Activated naive CD4-positive, alpha-beta T cell treated with anti-CD3 and anti-CD28 coated beads, Interleukin-2, amount 50 U/mL, for 72 hours (primary cell): ENCODE measurements around the gene GNG12. TPM values are rescaled to one million over a fixed set of nuclear protein-coding genes. Genes with fewer than 3 reads are reported as not detected.
"Not testable (repeated sequence)": the region's sequence is repeated elsewhere in the genome, so short reads cannot be mapped to it uniquely, and the experiment has no call there.

Experiments
- ATAC-seq, 2 donors: fragments of 150-1000 bp; cut with Tn5 transposase; 2 replicates each; pipeline ENCODE4 v1.10.0; 2021; ENCODE audit warnings: mild to moderate bottlenecking in 2 of 2, moderate library complexity in 2 of 2
- DNase-seq, 2 donors: peaks; one replicate each; pipeline ENCODE4 v3.0.0; 2021 to 2022; ENCODE audit warnings: low spot score in 2 of 2
- H3K27ac Mint-ChIP-seq, 2 donors: one replicate each; pipeline ENCODE4 v1.8.0; 2022; ENCODE audit warnings: mild to moderate bottlenecking in 2 of 2, mixed read lengths in 2 of 2
- H3K36me3 Mint-ChIP-seq, 2 donors: one replicate each; pipeline ENCODE4 v1.8.0; 2022; ENCODE audit warnings: mixed read lengths in 2 of 2
- H3K9me3 Mint-ChIP-seq, 2 donors: one replicate each; pipeline ENCODE4 v1.8.0; 2022; ENCODE audit warnings: mixed read lengths in 2 of 2
- total RNA-seq, 2 donors: library from RNA; stranded (reverse); gene quantifications; one replicate each; pipeline ENCODE4 v1.2.3, GENCODE V29; 2022

The GNG12 gene
- total RNA-seq, 2 donors from 2014 or later = 0.23 TPM; not detected in 1

GRCh38 chr1:67662884-67663283 lies 170.4 kb downstream of the GNG12 start:
- DNase-seq = no peak
- no peaks in the 10 kb centered on the region for H3K9me3 Mint-ChIP-seq
- H3K27ac Mint-ChIP-seq = no peak overlapping the region
- ATAC-seq = no peak
- H3K36me3 Mint-ChIP-seq = no peaks in the 10 kb centered on the region

DNA sequence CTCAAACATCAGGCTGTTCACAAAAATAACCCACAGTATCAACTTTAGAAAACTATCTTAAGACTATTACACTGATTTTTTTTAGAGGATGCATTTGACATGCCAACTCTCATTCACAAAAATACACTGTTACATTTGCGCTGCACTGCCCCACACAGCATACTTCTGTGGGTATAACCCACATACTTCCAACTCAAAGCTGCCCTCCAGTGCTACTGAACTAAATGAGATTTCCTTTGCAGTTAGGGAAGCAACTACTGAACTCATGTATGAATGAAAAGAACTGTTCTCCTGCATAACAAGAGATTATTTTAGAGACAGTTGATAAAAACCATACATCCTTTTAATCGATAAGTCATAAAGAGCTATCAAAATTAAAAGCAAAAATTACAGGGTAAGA lies 174.0 kb downstream of the GNG12 start:
- Mint-ChIP-seq H3K36me3 (no peaks in the 10 kb centered on the region), H3K27ac (no peak overlapping the region), H3K9me3 (no peaks in the 10 kb centered on the region)
- no peak for DNase-seq
- no peak for ATAC-seq

GRCh38 chr1:67657152-67657551 lies 176.1 kb downstream of the GNG12 start:
- not testable (repeated sequence) for ATAC-seq, H3K27ac Mint-ChIP-seq, H3K36me3 Mint-ChIP-seq, H3K9me3 Mint-ChIP-seq, DNase-seq

- Mint-ChIP-seq H3K36me3 (no peaks in the 10 kb centered on the region), H3K9me3 (no peaks in the 10 kb centered on the region), H3K27ac (no peak overlapping the region)
- no peak for ATAC-seq
- DNase-seq = no peak
Measured at GRCh38 chr1:67655581-67655980, 177.7 kb downstream of the GNG12 start.

- Mint-ChIP-seq H3K9me3 (no peaks in the 10 kb centered on the region), H3K27ac (no peak overlapping the region), H3K36me3 (no peaks in the 10 kb centered on the region)
- DNase-seq = no peak
- ATAC-seq = no peak
Measured at GRCh38 chr1:67653304-67653703, 180.0 kb downstream of the GNG12 start.

DNA sequence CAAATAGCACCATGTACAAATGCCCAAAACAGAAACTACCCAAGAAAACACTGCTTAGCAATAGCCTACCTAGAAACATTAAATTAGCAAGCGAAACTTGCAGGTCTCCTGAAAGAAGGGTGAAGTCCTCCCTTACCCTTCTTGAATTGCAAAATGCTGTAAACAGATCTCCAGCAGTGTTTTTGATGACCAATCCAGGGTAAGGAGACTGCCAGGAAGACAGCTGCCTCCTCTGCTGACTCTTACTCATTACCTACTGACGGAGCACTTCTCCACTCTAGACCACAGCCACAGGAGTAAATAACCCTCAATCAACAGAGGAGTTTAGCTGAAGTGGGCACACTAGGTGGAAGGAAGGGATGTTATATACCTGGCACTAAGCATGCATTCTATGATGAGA lies 180.5 kb downstream of the GNG12 start:
- Mint-ChIP-seq H3K36me3 (no peaks in the 10 kb centered on the region), H3K27ac (no peak overlapping the region), H3K9me3 (no peaks in the 10 kb centered on the region)
- no peak for DNase-seq
- peak in 1 of 2 donors; percentile 73 for ATAC-seq

Other genes starting within 250 kb of the GNG12 start
- gene GADD45A, start 148.3 kb downstream of the GNG12 start, total RNA-seq = 10 to 100 TPM; 26.3 to 78.8 TPM
- not detected for gene DIRAS3, start 217.2 kb upstream of the GNG12 start, total RNA-seq